HG02981 (cell line): ENCODE data around the gene KIAA1217.
A peak's percentile ranks its signal among the peaks of the same experiment; 100 is the strongest.

ENCODE experiments used
- ATAC-seq: cut with Tn5 transposase; IDR thresholded peaks from one replicate; pipeline ENCODE4 v1.9.1; 2021; ENCODE audit warnings: mild to moderate bottlenecking, moderate library complexity; ENCODE audit not compliant: unreplicated experiment

KIAA1217 gene

GRCh38 chr10:24208661-24209431, at the start of gene KIAA1217:
TSS of gene KIAA1217 (plus strand) at chr10:24209138. CDS start at chr10:24209194, 56 bp downstream.
- ATAC-seq = peak; percentile 19

- ATAC-seq = no peak
Measured at GRCh38 chr10:24162206-24162985, 46.5 kb upstream of the KIAA1217 start.

- ATAC-seq = no peak
Measured at GRCh38 chr10:24163485-24163884, 45.5 kb upstream of the KIAA1217 start.

GRCh38 chr10:24168258-24169170, 40.4 kb upstream of the KIAA1217 start:
- no peak for ATAC-seq

- no peak for ATAC-seq
Measured at GRCh38 chr10:24170199-24170598, 38.7 kb upstream of the KIAA1217 start.

- no peak for ATAC-seq
Measured at GRCh38 chr10:24172909-24173308, 36.0 kb upstream of the KIAA1217 start.

GRCh38 chr10:24174014-24174413, 34.9 kb upstream of the KIAA1217 start:
- ATAC-seq = no peak

GRCh38 chr10:24176658-24177057, 32.3 kb upstream of the KIAA1217 start:
- ATAC-seq = no peak

- no peak for ATAC-seq
Measured at GRCh38 chr10:24177636-24178035, 31.3 kb upstream of the KIAA1217 start.

GRCh38 chr10:24180891-24181290, 28.0 kb upstream of the KIAA1217 start:
- ATAC-seq = no peak

GRCh38 chr10:24184455-24184854, 24.5 kb upstream of the KIAA1217 start:
- no peak for ATAC-seq

- no peak for ATAC-seq
Measured at GRCh38 chr10:24193330-24193729, 15.6 kb upstream of the KIAA1217 start.

- no peak for ATAC-seq
Measured at GRCh38 chr10:24197263-24197662, 11.7 kb upstream of the KIAA1217 start.

GRCh38 chr10:24201503-24202180, 7.3 kb upstream of the KIAA1217 start:
- no peak for ATAC-seq

GRCh38 chr10:24202181-24202570, 6.8 kb upstream of the KIAA1217 start:
- no peak for ATAC-seq

GRCh38 chr10:24205821-24206220, 3.1 kb upstream of the KIAA1217 start:
- no peak for ATAC-seq

GRCh38 chr10:24206334-24206733, 2.6 kb upstream of the KIAA1217 start:
- ATAC-seq = no peak

- ATAC-seq = no peak
Measured at GRCh38 chr10:24206926-24207325, 2.0 kb upstream of the KIAA1217 start.

- ATAC-seq = no peak
Measured at GRCh38 chr10:24207341-24207740, 1.6 kb upstream of the KIAA1217 start.

- no peak for ATAC-seq
Measured at GRCh38 chr10:24207781-24208611, 942 bp upstream of the KIAA1217 start.
